Thyroid gland (tissue), 4 donors: ENCODE measurements around the gene KRT78. TPM values are rescaled to one million over a fixed set of nuclear protein-coding genes. Genes with fewer than 3 reads are reported as not detected.

ENCODE experiments used
- DNase-seq, 2 donors: peaks; one replicate each; pipeline ENCODE4 v3.0.0-alpha.2; 2019
- H3K27ac ChIP-seq, 3 donors: fragments of 200-600 bp; sonication (generic); 1 replicate in 2 of 3; 2 replicates in 1 of 3; pipeline ENCODE4 v1.5.1; 2016 to 2019; ENCODE audit warnings: mild to moderate bottlenecking in 1 of 3, moderate library complexity in 1 of 3
- H3K27me3 ChIP-seq: fragments of 200-600 bp; sonication (generic); one replicate; pipeline ENCODE4 v1.5.1; 2019
- H3K36me3 ChIP-seq, 2 donors: fragments of 200-600 bp; sonication (generic); one replicate each; pipeline ENCODE4 v1.5.1; 2016 to 2019
- H3K4me1 ChIP-seq, 2 donors: fragments of 200-600 bp; sonication (generic); one replicate each; pipeline ENCODE4 v1.5.1; 2017 to 2019
- H3K4me3 ChIP-seq, 3 donors: fragments of 200-600 bp; sonication (generic); replicated peaks in 1 of 3; 1 replicate in 2 of 3; 2 replicates in 1 of 3; pipeline ENCODE4 v1.5.1; 2016; ENCODE audit warnings: mild to moderate bottlenecking in 1 of 3
- H3K9me3 ChIP-seq: fragments of 200-600 bp; sonication (generic); one replicate; pipeline ENCODE4 v1.5.1; 2017
- POLR2A ChIP-seq, 2 donors: fragments of 450-650 bp; IDR thresholded peaks; one replicate each; pipeline ENCODE4 v1.6.1; 2017; ENCODE audit warnings: antibody characterized with exemption in 2 of 2, mild to moderate bottlenecking in 2 of 2, moderate library complexity in 1 of 2
- WGBS, 2 donors: methylation state at CpG; one replicate each; pipeline ENCODE4 v1.1.5; 2017; 5-methylcytosine and 5-hydroxymethylcytosine counted together
- intact Hi-C: fragments of 100-400 bp; cut with DNase I; formaldehyde crosslinking; loops from one replicate; pipeline ENCODE4 v1.15.1; 2023
- total RNA-seq, 4 donors: library from RNA; depleted of rRNA; stranded (reverse); fragments of >200 nt; gene quantifications; one replicate each; pipeline ENCODE4 v1.2.3, GENCODE V29; 2016
- TF ChIP-seq, protein P1 (sequence below), 6 experiments: fragments of 200-600 bp in 3 of 6; fragments of 450-650 bp in 3 of 6; sonication (generic) in 3 of 6; IDR thresholded peaks; one replicate each; pipeline ENCODE4 v1.5.1; 2016 to 2019; ENCODE audit warnings: antibody characterized with exemption in 6 of 6, mild to moderate bottlenecking in 2 of 6, inconsistent platforms in 1 of 6, moderate library complexity in 1 of 6

Gene KRT78
- total RNA-seq, 4 donors from 2014 or later: 0.40 TPM; not detected in 3

DNA sequence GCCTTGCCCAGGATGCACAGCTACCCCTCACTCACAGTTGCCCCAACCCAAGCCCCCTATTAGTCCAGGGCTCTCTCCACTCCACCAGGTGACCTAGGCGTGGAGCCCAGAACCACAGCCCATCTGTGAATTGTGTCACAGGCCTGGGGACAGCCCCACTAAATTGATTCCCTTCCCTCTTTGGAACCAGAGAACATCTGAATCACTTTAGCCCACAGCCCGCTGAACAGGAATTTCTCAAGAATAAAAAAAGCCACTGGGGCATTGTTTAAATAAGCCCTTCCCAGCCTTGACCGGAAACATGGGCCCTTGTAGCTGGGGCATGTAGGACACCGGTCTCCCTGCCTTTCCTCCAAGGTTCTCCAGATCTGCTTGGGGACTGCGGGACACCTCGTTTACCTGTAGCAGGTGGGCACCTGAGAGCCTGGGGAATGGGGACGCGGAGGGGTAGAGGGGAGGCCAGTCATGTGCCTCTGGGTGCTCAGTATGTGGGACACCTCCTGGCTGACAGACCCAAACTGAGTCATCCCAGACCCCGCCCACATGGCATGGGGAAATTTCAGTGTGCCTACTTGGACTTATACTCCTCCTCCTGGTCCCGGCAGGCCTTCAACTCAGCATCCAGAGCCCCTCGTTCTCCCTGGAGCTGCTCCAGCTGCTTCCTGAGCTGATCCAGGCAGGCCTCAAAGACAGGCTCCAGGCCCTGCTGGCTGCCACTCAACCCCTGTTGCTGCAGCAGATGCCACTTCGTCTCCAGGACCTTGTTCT lies 1.3 kb downstream of the KRT78 start:
- Histone ChIP-seq H3K4me1 (peaks cover 13 to 25% of the 10 kb centered on the region in 2 donors), H3K27ac (peak overlapping the region in 2 of 3 donors; percentile 9 to 22), H3K36me3 (no peaks in the 10 kb centered on the region), H3K27me3 (no peaks in the 10 kb centered on the region), H3K9me3 (no peaks in the 10 kb centered on the region), H3K4me3 (no peak overlapping the region)
- 44 to 52% methylated on average over 6 to 7 of the region's 12 CpGs for WGBS, 2 donors
- DNase-seq: peak; percentile 54 to 60
- intact Hi-C loops: loop anchor here (10.0 kb wide), 1 partner anchor 73 kb away; the partner anchor contains the start of gene KRT76
- TF ChIP-seq, protein P1, sequence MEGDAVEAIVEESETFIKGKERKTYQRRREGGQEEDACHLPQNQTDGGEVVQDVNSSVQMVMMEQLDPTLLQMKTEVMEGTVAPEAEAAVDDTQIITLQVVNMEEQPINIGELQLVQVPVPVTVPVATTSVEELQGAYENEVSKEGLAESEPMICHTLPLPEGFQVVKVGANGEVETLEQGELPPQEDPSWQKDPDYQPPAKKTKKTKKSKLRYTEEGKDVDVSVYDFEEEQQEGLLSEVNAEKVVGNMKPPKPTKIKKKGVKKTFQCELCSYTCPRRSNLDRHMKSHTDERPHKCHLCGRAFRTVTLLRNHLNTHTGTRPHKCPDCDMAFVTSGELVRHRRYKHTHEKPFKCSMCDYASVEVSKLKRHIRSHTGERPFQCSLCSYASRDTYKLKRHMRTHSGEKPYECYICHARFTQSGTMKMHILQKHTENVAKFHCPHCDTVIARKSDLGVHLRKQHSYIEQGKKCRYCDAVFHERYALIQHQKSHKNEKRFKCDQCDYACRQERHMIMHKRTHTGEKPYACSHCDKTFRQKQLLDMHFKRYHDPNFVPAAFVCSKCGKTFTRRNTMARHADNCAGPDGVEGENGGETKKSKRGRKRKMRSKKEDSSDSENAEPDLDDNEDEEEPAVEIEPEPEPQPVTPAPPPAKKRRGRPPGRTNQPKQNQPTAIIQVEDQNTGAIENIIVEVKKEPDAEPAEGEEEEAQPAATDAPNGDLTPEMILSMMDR (IDR thresholded peaks at IDR 0.05): no peak
- TF ChIP-seq POLR2A (IDR thresholded peaks at IDR 0.05): no peak

DNA sequence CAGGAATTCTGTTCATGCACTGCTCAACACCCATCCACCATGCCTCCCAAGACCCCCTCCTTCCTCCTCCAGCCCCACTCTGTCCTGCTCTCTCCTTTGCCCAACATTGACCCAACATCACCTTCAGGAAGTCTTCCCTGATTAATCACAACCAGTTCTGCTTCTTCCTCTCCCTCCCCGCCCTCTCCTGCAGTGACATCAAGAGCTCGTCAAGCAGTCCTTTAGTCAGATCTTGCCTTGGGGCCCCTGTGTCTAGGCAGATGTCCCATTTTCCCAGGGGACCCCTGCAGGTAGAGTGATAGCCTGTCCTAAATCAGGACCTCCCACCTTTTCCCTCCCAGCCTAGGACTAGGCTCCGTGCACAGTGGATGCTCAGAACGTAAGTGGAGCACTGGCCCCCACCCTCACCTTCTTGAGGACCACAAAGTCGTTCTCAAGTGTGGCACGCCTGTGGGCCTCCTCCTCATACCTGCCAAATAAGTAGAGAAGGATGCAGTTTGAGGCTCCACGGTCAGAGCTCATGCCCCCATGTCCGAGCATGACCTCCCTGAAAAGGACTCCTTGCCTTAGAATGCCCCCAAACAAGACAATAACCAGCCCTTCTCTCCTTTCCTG lies 2.3 kb downstream of the KRT78 start:
- no peaks in the 10 kb centered on the region for H3K9me3 ChIP-seq
- 80 to 84% methylated on average over 8 of the region's 8 CpGs for WGBS, 2 donors
- peaks cover 13 to 25% of the 10 kb centered on the region in 2 donors for H3K4me1 ChIP-seq
- no peak overlapping the region for H3K27ac ChIP-seq
- intact Hi-C loops: loop anchor here (10.0 kb wide), 1 partner anchor 72 kb away; the partner anchor contains the start of gene KRT76
- no peak overlapping the region for H3K4me3 ChIP-seq
- no peak for TF ChIP-seq POLR2A (IDR thresholded peaks at IDR 0.05)
- TF ChIP-seq, protein P1 (IDR thresholded peaks at IDR 0.05): no peak
- no peaks in the 10 kb centered on the region for H3K36me3 ChIP-seq
- no peaks in the 10 kb centered on the region for H3K27me3 ChIP-seq
- DNase-seq: no peak

GRCh38 chr12:52845946-52846345 lies 2.8 kb downstream of the KRT78 start:
- WGBS, 2 donors: 90 to 94% methylated on average over 1 of the region's 1 CpG
- Histone ChIP-seq H3K27ac (no peak overlapping the region), H3K4me3 (no peak overlapping the region), H3K27me3 (no peaks in the 10 kb centered on the region), H3K4me1 (peaks cover 13 to 25% of the 10 kb centered on the region in 2 donors), H3K36me3 (no peaks in the 10 kb centered on the region), H3K9me3 (no peaks in the 10 kb centered on the region)
- DNase-seq: no peak
- intact Hi-C loops: loop anchor here (10.0 kb wide), 1 partner anchor 71 kb away; the partner anchor contains the start of gene KRT76
- TF ChIP-seq, protein P1 (IDR thresholded peaks at IDR 0.05): no peak
- TF ChIP-seq POLR2A (IDR thresholded peaks at IDR 0.05): no peak

GRCh38 chr12:52844386-52844785 lies 4.4 kb downstream of the KRT78 start:
- 80 to 93% methylated on average over 1 to 11 of the region's 11 CpGs for WGBS, 2 donors
- H3K27ac ChIP-seq: no peak overlapping the region
- TF ChIP-seq, protein P1 (IDR thresholded peaks at IDR 0.05): no peak
- TF ChIP-seq POLR2A (IDR thresholded peaks at IDR 0.05): no peak
- no peak for DNase-seq
- intact Hi-C loops: loop anchor here (10.0 kb wide), 1 partner anchor 70 kb away; the partner anchor contains the start of gene KRT76
- H3K4me3 ChIP-seq: no peak overlapping the region
- H3K27me3 ChIP-seq: no peaks in the 10 kb centered on the region
- H3K9me3 ChIP-seq: no peaks in the 10 kb centered on the region
- no peaks in the 10 kb centered on the region for H3K36me3 ChIP-seq
- peaks cover 13 to 25% of the 10 kb centered on the region in 2 donors for H3K4me1 ChIP-seq
